ENCODE data around the gene PEX5. TPM values are rescaled to one million over a fixed set of nuclear protein-coding genes. Genes with fewer than 3 reads are reported as not detected.
"Not testable (repeated sequence)": the region's sequence is repeated elsewhere in the genome, so short reads cannot be mapped to it uniquely, and the experiment has no call there.

PEX5 gene
- polyA plus RNA-seq, 1 donor: 40.0 TPM

DNA sequence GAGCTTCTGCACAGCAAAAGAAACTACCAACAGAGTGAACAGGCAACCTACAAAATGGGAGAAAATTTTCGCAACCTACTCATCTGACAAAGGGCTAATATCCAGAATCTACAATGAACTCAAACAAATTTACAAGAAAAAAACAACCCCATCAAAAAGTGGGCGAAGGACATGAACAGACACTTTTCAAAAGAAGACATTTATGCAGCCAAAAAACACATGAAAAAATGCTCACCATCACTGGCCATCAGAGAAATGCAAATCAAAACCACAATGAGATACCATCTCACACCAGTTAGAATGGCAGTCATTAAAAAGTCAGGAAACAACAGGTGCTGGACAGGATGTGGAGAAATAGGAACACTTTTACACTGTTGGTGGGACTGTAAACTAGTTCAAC is 24.3 kb downstream of the PEX5 start:
- DNase-seq (ENCODE audit: low read depth): not testable (repeated sequence)

DNA sequence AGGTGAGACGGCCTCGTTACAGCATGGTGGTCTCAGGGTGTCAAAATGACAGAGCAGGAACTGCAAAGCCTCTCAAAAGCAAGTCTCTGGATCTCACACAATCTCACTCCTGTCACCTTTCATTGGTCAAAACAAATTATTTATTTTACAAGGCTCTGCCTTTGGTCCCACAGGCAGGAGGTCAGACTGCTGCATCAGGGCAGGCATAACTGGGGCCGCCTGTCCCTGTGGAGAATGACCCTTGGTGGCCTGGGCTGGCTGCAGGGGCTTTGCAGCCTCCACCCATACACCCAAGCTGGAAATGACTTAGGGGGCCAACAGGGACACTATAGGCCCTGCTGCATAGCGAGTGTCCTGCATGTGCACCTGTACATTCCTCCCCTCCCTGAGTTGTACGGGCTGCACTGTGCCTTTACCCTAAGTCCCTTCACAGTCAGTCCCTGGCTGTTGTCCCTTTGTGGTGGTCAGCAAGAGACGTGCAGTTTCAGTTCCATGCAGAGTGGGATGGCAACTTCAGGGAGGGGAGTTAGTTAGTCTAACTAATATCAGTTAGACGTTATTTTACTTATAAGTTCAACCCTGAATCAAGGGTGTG is 28.1 kb downstream of the PEX5 start:
- no peak for DNase-seq (ENCODE audit: low read depth)

DNA sequence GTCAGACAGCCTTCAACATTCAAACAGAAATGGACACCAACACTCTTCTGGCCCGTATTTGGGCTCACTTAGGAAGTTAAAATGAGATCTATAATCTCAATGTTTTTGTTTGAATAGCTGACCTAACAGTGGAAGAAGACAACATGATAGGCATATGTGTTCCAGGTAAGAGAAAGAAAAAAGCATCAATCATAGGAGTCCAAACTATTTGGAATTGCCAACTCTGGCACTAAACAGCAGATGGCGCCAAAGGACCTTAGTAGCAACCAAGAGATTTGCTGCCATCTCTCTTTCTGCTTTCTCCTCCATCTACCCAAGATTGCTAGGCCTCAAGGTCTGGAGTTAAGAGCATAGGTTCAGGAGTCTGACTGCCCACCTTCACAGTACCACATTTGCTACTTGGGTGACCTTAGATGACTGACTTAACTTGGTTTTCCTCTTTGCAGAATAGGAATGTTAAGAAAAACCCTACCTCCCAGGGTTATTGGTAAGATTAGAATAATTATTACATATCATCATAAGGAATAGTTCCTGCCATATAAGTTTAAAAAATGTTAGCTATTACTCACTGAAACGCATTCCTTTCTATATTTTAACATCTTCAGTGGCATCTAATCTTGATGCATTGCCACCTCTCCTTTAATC is 30.2 kb downstream of the PEX5 start:
- peak; percentile 36 for DNase-seq (ENCODE audit: low read depth)

DNA sequence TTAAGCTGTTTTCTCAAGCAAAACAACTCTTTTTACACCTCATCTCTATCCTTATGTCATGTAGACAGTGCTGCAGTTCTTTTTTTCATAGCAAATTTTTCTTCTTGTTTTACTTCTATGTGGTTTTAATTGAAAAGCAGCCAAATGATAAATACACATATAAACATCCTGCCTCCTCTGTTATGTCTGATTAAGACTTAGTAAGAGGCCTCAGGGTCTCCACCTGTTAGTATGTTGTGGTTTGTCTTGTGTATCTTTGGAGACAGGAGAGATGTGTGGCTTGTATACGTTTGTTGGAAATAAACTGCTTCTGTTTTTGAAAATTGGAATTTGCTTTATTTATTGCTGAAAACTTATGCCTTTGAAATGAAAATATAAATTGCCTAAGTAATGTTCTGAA is 32.0 kb downstream of the PEX5 start:
- no peak for DNase-seq (ENCODE audit: low read depth)

DNA sequence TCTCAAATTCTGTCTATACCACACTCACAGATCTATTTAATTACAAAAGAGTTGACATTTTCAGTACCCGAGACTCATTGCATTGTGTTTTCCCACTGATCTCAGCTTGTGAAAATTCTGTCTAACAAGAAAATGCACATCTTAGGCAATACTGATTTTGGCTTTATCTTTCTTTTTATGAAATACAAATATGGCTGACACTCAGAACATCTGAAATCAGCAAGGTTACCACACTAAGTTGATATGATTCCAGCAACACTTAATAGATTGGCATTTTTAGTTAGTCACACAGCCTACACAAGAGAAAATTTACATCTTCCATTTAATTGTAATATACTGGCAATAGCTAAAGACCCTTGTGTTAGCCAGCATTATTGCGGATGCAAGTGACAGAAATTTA is 40.3 kb downstream of the PEX5 start:
- no peak for DNase-seq (ENCODE audit: low read depth)

DNA sequence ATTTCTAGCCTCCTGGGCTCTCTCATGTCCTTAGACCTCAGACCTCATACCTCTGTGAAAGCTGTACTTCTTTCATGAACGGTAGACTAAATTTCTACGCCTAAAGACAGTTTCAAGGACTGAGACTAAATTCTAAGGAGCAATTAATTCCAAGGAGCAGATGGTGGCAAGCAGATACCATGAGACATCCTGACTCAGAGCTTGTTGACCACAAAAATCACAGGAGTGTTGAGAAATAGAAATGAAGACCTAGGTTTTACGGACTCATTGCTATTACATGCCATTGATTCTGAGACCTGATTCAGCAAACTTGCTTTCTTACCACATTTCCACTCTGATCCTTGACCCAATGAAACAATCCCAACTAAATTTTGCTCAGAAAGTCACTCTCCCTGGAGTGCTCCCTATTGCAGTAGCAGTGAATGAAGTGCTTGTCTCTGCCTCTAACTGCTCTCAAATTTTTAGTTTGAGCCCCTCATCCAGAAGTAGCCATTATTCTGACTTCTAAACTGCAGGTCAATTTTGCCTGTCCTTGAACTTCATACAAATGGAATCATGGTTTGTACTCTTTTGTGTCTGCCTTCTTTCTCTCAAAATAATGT is 52.0 kb downstream of the PEX5 start:
- DNase-seq (ENCODE audit: low read depth): no peak

DNA sequence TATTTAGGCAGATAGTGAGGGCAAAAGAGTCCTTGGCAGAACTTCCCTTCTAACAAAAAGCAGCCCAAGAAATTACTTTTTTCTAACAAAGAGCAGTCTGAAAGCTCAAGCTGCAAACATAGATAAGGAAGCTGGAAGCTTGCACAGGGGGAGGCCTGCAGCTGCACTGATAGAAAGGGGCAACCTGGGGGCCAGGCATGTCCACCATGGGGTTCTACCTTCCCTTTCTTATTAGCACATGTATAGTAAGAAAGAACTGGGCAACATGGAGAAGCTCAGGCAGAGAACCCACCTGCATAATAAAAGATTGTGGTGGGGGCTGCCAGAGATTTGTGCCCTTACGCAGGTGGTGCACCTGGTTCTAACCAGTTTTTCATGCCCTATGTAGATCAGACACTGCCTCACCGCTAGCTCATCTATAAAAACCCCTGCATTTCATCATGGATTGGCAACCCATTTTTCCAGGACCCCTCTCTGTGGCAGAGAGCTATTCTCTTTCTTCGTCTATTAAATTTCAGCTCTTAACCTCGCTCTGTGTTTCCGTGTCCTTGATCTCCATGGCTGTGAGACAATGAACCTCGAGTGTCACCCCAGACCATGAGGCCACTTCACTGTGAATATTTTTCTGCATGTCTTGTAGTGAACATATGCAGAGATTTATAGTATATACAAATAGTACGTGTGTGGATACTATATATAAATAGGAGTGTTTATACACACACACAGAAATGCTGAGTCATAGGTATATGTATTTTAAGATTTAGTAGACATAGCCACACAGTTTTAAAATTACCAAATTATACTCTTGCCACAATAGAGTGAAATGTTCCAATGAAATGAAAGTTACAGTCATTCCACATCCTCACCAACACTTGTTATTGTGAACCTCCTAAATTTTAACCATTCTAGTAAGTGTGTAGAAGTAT is 53.0 kb downstream of the PEX5 start:
- DNase-seq (ENCODE audit: low read depth): no peak

DNA sequence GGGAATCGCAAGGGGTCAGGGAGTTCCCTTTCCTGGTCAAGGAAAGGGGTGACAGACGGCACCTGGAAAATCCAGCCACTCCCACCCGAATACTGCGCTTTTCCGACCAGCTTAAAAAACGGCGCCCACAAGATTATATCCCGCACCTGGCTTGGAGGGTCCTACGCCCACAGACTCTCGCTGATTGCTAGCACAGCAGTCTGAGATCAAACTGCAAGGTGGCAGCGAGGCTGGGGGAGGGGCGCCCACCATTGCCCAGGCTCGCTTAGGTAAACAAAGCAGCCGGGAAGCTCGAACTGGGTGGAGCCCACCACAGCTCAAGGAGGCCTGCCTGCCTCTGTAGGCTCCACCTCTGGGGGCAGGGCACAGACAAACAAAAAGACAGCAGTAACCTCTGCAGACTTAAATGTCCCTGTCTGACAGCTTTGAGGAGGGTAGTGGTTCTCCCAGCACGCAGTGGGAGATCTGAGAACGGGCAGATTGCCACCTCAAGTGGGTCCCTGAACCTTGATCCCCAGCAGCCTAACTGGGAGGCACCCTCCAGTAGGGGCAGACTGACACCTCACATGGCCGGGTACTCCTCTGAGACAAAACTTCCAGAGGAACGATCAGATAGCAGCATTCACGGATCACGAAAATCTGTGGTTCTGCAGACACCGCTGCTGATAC is 62.0 kb downstream of the PEX5 start:
- not testable (repeated sequence) for DNase-seq (ENCODE audit: low read depth)

DNA sequence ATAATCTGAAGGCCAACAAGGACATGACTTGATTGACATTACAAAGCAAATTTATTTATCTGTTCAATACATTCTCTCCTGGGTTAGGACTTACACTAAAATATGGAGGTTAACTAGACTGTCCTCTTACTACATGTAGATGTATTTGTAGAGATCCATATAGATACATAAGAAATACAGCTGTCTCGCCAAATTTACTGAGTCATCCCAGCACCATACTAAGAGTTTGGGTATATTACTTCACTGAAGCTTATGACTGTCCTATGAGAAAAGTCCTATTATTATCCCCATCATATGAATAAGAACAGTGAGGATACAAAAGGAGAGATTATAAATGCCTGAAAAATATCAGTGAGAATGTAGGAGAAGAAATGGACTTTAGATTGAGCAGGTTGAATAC is 69.6 kb downstream of the PEX5 start:
- no peak for DNase-seq (ENCODE audit: low read depth)

Other genes starting within 250 kb of the PEX5 start
- gene RNU7-1, start 245.9 kb upstream of the PEX5 start, polyA plus RNA-seq (ENCODE audit: insufficient read length): not detected
- gene C12orf57, start 245.7 kb upstream of the PEX5 start, polyA plus RNA-seq (ENCODE audit: insufficient read length): 155 TPM
- 5.0 TPM for gene PTPN6, start 238.3 kb upstream of the PEX5 start, polyA plus RNA-seq (ENCODE audit: insufficient read length)
- gene PHB2, start 219.0 kb upstream of the PEX5 start, polyA plus RNA-seq (ENCODE audit: insufficient read length): 304 TPM
- gene EMG1, start 218.8 kb upstream of the PEX5 start, polyA plus RNA-seq (ENCODE audit: insufficient read length): 28.8 TPM
- 20.1 TPM for gene LPCAT3, start 171.2 kb upstream of the PEX5 start, polyA plus RNA-seq (ENCODE audit: insufficient read length)
- 66.4 TPM for gene C1S, start 129.0 kb upstream of the PEX5 start, polyA plus RNA-seq (ENCODE audit: insufficient read length)
- 80.9 TPM for gene C1R, start 97.2 kb upstream of the PEX5 start, polyA plus RNA-seq (ENCODE audit: insufficient read length)
- 10.5 TPM for gene C1RL, start 80.5 kb upstream of the PEX5 start, polyA plus RNA-seq (ENCODE audit: insufficient read length)
- gene RBP5, start 60.8 kb upstream of the PEX5 start, polyA plus RNA-seq (ENCODE audit: insufficient read length): 2.4 TPM
- gene CLSTN3, start 59.3 kb upstream of the PEX5 start, polyA plus RNA-seq (ENCODE audit: insufficient read length): 13.5 TPM
- gene ACSM4, start 114.4 kb downstream of the PEX5 start, polyA plus RNA-seq (ENCODE audit: insufficient read length): 0.09 TPM

Measured in forelimb muscle (tissue), 1 donor.